Measurements from ENCODE around the gene NOPCHAP1. TPM values are rescaled to one million over a fixed set of nuclear protein-coding genes. Genes with fewer than 3 reads are reported as not detected.

NOPCHAP1 gene
- total RNA-seq, 2 experiments from 2014 or later, result 31.1 to 35.2 TPM

DNA sequence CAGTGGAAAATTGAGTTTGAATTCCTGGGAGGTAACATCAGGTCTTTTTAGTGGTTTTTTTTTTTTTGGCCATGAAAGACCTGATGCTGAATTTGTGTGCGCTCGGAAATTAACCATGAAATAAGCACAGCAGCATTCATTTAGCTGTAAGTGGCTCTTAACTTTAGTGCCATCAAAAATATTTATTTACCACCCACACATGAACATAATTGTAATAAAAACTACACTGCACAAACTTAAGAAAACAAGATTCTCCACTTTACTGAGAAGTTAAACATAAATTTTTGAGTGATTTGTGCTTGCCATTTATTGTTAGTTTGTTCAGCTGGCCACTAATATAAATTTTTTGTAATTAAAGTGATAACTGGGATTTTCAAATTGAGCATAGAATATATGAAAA, 30.4 kb upstream of the NOPCHAP1 start:
- intact Hi-C loops (cut with DNase I, micrococcal nuclease), result loop anchor here (5.0 to 10.0 kb wide), 4 partner anchors 152 to 818 kb away; partner anchors contain the start of genes APPL2 (in 1 of the 2), NFYB (in 1 of the 2) and WASHC4 (in 1 of the 2)
- ATAC-seq, result no peak
- Mint-ChIP-seq H3K27me3 (peaks cover 18% of the 10 kb centered on the region), H3K27ac (no peak overlapping the region), H3K4me3 (no peak overlapping the region), H3K9me3 (ENCODE audit: low read depth) (no peaks in the 10 kb centered on the region), H3K36me3 (ENCODE audit: low read depth) (no peaks in the 10 kb centered on the region), H3K4me1 (peaks cover 27% of the 10 kb centered on the region)
- POLR2A ChIA-PET, result interaction anchor here (1.0 kb wide), 1 partner anchor 25 kb away, joined by 4 read pairs; no protein-coding TSS in a partner anchor
- CTCF ChIA-PET, result interaction anchor here (1.6 kb wide), 1 partner anchor 24 kb away, joined by 5 read pairs; no protein-coding TSS in a partner anchor
- DNase-seq, result no peak

DNA sequence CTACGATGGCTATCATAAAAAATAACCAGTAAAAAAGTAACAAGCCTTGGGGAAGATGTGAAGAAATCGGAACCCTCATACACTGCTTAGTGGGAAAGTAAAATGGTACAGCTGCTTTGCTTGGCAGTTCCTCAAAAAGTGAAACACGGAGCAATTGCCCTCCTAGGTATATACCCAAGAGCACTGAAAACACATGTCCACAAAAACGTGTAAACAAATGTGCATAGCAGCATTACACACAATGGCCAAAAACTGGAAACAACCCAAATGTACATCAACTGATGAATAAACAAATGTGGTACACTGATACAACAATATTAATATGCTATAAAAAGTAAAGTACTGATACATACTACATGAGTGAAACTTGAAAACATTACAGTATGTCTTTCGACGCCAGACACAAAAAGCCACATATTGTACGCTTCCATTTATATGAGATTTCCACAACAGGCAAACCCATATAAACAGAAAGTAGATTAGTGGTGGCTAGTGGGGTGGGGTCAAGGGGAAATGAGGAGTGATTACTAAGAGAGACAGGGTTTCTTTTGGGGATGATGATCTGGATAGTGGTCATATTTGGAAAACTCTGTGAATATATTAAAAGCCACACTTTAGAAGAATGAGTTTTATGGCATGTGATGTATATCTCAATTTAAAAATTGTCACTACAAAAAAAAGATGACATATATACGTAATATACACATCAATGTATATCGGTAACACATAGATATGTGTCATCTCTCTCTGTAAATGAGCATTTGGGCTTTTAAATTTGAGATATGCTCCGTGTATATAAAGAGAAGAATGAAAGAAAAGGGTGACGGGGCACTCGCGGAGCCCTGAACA, 29.0 kb upstream of the NOPCHAP1 start:
- H3K27ac Mint-ChIP-seq, result peak overlapping the region; percentile 30
- ATAC-seq, result peak; percentile 4
- POLR2A ChIA-PET, result interaction anchor here (0.7 to 1.0 kb wide), 2 partner anchors 23 to 27 kb away, joined by 4 to 5 read pairs; no protein-coding TSS in a partner anchor

DNA sequence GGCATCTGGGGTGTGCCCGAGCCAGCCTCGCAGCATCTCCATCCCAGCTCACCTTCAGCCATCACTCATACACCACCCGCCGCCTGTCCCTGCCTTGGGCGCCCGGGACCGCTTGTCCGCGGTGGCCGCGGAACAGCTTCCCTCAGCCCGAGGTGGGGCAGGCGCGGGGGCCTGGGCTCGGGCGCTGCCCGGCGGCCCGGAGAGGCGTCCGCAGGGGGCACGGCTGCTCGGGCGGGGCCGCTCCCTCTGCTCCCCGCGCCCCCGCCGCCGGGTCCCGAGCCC, 28.5 kb upstream of the NOPCHAP1 start:
- intact Hi-C loops (cut with DNase I, micrococcal nuclease), result loop anchor here (1.0 to 10.0 kb wide), 5 partner anchors 27 to 820 kb away; partner anchors contain the start of genes APPL2 (in 1 of the 2), NFYB (in 1 of the 2) and WASHC4 (in 1 of the 2)
- ChIA-PET POLR2A (no interaction called here), CTCF (interaction anchor here (0.6 to 1.1 kb wide), 2 partner anchors 97 to 229 kb away, joined by 3 to 4 read pairs; no protein-coding TSS in a partner anchor)
- Mint-ChIP-seq H3K36me3 (ENCODE audit: low read depth) (no peaks in the 10 kb centered on the region), H3K4me3 (peak overlapping the region; percentile 75), H3K27ac (peak overlapping the region; percentile 30), H3K4me1 (peaks cover 27% of the 10 kb centered on the region), H3K9me3 (ENCODE audit: low read depth) (no peaks in the 10 kb centered on the region), H3K27me3 (peaks cover 20% of the 10 kb centered on the region)
- ATAC-seq, result peak; percentile 34
- DNase-seq, result peak; percentile 61

More for the DNA sequence above, 29.0 kb upstream of the NOPCHAP1 start:
- H3K27me3 Mint-ChIP-seq, result peaks cover 21% of the 10 kb centered on the region
- peak overlapping the region; percentile 75 for H3K4me3 Mint-ChIP-seq
- H3K36me3 Mint-ChIP-seq (ENCODE audit: low read depth), result no peaks in the 10 kb centered on the region
- intact Hi-C loops (cut with DNase I, micrococcal nuclease), result loop anchor here (1.0 to 10.0 kb wide), 5 partner anchors 27 to 820 kb away; partner anchors contain the start of genes APPL2 (in 1 of the 2), NFYB (in 1 of the 2) and WASHC4 (in 1 of the 2)
- CTCF ChIA-PET, result interaction anchor here (0.6 to 1.1 kb wide), 2 partner anchors 97 to 228 kb away, joined by 3 to 4 read pairs; no protein-coding TSS in a partner anchor
- peaks cover 27% of the 10 kb centered on the region for H3K4me1 Mint-ChIP-seq
- no peak for DNase-seq
- no peaks in the 10 kb centered on the region for H3K9me3 Mint-ChIP-seq (ENCODE audit: low read depth)

DNA sequence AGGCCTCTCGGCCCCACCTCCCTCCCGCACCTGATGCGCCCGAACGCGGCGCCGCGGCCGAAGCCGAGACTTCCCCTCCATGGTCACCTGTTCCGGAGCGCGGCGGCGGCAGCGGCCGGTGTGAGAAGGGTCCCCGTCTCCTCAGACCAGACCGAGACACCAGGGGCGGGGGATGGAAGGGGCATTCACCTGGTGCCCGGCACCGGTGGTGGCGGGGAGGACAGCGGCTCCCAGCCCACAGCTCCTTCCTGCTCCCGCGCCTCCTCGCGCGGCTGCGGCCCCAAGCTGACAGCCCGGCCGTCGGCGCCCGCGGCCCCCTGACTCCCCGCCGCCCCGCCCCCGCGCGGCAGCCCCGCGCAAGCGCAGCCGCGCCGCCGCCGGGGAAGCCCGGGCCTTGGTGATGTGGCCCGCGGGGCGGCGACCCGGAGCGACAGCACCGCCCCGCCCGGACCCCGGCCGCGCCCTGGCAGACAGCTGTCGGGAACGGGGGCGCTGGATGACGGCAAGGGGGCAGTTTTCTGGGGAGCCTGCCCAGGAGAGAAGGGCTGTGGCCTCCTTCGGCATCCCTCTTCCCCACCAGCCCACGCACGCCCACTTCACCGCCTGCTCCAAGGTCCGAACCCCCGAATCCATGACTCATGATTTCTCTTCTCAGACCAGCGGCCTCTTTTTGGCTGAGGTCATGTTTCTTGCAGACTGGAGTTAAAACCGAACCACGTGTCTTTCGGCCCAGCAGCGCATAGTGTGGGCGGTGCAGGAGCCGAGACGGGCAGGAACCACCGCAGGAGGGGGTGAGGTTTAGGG, 27.9 kb upstream of the NOPCHAP1 start, which contains the start of gene SLC41A2:
Gene SLC41A2, minus strand, starts transcription at position 290 of the 804 bp plus-strand sequence. CDS start 29,763 bp downstream, outside the sequence.
- ChIA-PET CTCF (interaction anchor here (0.7 to 1.9 kb wide), 8 partner anchors 9 to 538 kb away, joined by 3 to 7 read pairs (median 4); no protein-coding TSS in a partner anchor), POLR2A (no interaction called here)
- DNase-seq, result peak; percentile 90
- no peaks in the 10 kb centered on the region for H3K9me3 Mint-ChIP-seq (ENCODE audit: low read depth)
- H3K27me3 Mint-ChIP-seq, result peaks cover 20% of the 10 kb centered on the region
- H3K36me3 Mint-ChIP-seq (ENCODE audit: low read depth), result no peaks in the 10 kb centered on the region
- peak within 1 kb of the TSS; percentile 82 for H3K4me3 Mint-ChIP-seq
- peak within 1 kb of the TSS; percentile 92 for H3K27ac Mint-ChIP-seq
- ATAC-seq, result peak; percentile 86
- H3K4me1 Mint-ChIP-seq, result peaks cover 27% of the 10 kb centered on the region
- intact Hi-C loops (cut with DNase I, micrococcal nuclease), result loop anchor here (1.0 to 10.0 kb wide), 13 partner anchors 28 to 1117 kb away; partner anchors contain the start of genes CHST11 (in 2 of the 2), NOPCHAP1 (in 2 of the 2), WASHC4 (in 2 of the 2) and APPL2 (in 1 of the 2)

DNA sequence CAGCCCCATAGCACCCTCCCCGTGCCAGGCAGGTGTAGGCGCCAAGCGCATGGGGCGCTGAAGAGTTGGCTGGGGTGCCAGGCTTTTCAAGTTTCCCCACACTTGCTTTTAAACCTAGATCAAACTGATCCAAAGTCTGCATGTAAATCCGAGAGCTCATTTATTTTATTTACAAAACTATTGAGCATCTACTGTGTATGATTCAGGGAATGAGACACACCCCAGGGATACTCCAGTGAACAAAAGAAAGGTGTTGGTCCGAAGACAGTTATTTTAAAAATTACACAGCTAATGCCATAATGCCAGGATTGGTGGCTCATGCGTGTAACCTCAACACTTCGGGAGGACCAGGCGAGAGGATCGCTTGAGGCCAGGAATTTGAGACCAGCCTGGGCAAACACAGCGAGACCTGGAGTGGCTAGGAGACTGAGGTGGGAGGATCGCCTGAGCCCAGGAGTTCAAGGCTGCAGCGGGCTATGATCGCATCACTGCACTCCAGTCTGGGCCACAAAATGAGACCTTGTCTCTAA, 27.2 kb upstream of the NOPCHAP1 start:
- ChIA-PET POLR2A (interaction anchor here (0.6 kb wide), 1 partner anchor 16 kb away, joined by 4 read pairs; no protein-coding TSS in a partner anchor), CTCF (interaction anchor here (0.7 to 1.9 kb wide), 12 partner anchors 8 to 577 kb away, joined by 3 to 7 read pairs (median 4); no protein-coding TSS in a partner anchor)
- intact Hi-C loops (cut with DNase I, micrococcal nuclease), result loop anchor here (1.0 to 10.0 kb wide), 14 partner anchors 27 to 1118 kb away; partner anchors contain the start of genes CHST11 (in 2 of the 2), NOPCHAP1 (in 2 of the 2), WASHC4 (in 2 of the 2) and APPL2 (in 1 of the 2)
- peak overlapping the region; percentile 82 for H3K4me3 Mint-ChIP-seq
- no peaks in the 10 kb centered on the region for H3K9me3 Mint-ChIP-seq (ENCODE audit: low read depth)
- peaks cover 27% of the 10 kb centered on the region for H3K4me1 Mint-ChIP-seq
- peaks cover 27% of the 10 kb centered on the region for H3K27me3 Mint-ChIP-seq
- no peak for ATAC-seq
- H3K36me3 Mint-ChIP-seq (ENCODE audit: low read depth), result no peaks in the 10 kb centered on the region
- peak; percentile 16 for DNase-seq
- H3K27ac Mint-ChIP-seq, result peak overlapping the region; percentile 92

DNA sequence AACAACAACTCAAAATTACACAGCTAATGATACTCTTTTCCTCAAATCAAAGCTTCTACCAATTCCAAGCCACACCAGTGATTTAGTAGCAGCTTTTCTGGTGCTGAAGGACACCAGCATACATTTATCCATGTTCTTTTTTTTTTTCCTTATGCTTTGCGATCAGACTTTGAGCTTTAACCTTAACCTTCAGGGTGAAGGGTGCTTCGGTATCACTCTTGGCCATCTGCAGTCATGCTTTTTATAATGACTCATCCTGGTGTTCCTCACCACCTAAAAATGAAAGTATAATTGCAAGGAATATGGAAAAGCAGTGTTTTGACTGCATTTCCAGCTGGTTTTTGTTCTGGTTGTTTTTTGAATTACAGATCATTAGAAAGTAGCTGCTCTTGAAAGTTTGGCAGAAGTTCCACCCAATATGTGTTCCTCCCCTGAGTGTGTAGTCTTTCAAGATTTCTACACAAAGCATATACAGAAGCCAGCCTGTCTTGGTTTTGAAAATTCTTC, 26.7 kb upstream of the NOPCHAP1 start:
- intact Hi-C loops (cut with DNase I, micrococcal nuclease), result loop anchor here (1.0 to 10.0 kb wide), 9 partner anchors 75 to 822 kb away; partner anchors contain the start of genes CHST11 (in 2 of the 2), APPL2 (in 1 of the 2), NFYB (in 1 of the 2) and WASHC4 (in 1 of the 2)
- Mint-ChIP-seq H3K9me3 (ENCODE audit: low read depth) (no peaks in the 10 kb centered on the region), H3K36me3 (ENCODE audit: low read depth) (no peaks in the 10 kb centered on the region), H3K4me1 (peaks cover 27% of the 10 kb centered on the region), H3K4me3 (peak overlapping the region; percentile 82), H3K27me3 (peaks cover 27% of the 10 kb centered on the region), H3K27ac (peak overlapping the region; percentile 92)
- POLR2A ChIA-PET, result interaction anchor here (0.6 kb wide), 1 partner anchor 15 kb away, joined by 4 read pairs; no protein-coding TSS in a partner anchor
- ATAC-seq (no peak), DNase-seq (no peak)
- CTCF ChIA-PET, result interaction anchor here (0.5 to 1.9 kb wide), 14 partner anchors 8 to 942 kb away, joined by 3 to 7 read pairs (median 4); no protein-coding TSS in a partner anchor

DNA sequence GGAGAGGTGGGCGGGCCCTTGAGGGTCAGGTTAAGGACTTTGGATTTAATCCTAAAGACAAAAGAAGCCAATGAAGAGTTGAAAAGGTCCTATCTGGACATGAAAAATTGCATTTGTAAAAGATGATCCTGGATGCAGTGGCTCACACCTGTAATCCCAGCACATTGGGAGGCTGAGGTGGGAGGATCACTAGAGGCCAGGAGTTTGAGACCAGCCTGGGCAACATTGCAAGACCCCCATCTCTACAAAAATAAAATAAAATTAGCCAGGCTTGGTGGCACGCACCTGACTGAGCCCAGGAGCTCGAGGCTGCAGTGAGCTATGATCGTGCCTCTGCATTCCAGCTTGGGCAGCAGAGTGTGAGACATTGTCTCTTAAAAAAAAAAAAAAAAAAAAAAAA, 25.7 kb upstream of the NOPCHAP1 start:
- ChIA-PET CTCF (interaction anchor here (0.6 to 1.3 kb wide), 3 partner anchors 93 to 579 kb away, joined by 3 to 4 read pairs (median 4); no protein-coding TSS in a partner anchor), POLR2A (no interaction called here)
- H3K4me1 Mint-ChIP-seq, result peaks cover 27% of the 10 kb centered on the region
- H3K27ac Mint-ChIP-seq, result no peak overlapping the region
- no peak for ATAC-seq
- DNase-seq, result no peak
- H3K27me3 Mint-ChIP-seq, result peaks cover 27% of the 10 kb centered on the region
- H3K36me3 Mint-ChIP-seq (ENCODE audit: low read depth), result no peaks in the 10 kb centered on the region
- intact Hi-C loops (cut with DNase I, micrococcal nuclease), result no loop called here
- H3K9me3 Mint-ChIP-seq (ENCODE audit: low read depth), result no peaks in the 10 kb centered on the region
- no peak overlapping the region for H3K4me3 Mint-ChIP-seq

DNA sequence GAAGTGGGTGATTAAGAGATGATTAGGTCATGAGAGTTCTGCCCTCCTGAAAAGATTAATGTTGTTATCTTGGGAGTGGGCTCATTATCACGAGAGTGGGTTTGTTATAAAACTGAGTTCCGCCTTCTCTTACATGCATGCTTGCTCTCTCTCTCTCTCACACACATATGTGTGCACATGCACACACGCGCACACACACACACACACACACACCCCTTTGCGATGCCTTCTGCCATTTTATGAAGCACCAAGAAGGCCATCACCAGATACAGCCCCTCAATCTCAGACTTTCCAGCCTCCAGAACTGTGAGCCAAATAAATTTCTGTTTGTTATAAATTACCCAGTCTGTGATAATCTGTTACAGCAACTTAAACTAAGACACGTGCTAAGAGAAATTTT, 22.4 kb upstream of the NOPCHAP1 start:
- Mint-ChIP-seq H3K4me3 (no peak overlapping the region), H3K36me3 (ENCODE audit: low read depth) (no peaks in the 10 kb centered on the region), H3K9me3 (ENCODE audit: low read depth) (no peaks in the 10 kb centered on the region), H3K27ac (no peak overlapping the region), H3K4me1 (peaks cover 14% of the 10 kb centered on the region), H3K27me3 (peaks cover 20% of the 10 kb centered on the region)
- CTCF ChIA-PET, result no interaction called here
- no peak for ATAC-seq
- POLR2A ChIA-PET, result no interaction called here
- DNase-seq, result no peak
- intact Hi-C loops (cut with DNase I, micrococcal nuclease), result no loop called here

DNA sequence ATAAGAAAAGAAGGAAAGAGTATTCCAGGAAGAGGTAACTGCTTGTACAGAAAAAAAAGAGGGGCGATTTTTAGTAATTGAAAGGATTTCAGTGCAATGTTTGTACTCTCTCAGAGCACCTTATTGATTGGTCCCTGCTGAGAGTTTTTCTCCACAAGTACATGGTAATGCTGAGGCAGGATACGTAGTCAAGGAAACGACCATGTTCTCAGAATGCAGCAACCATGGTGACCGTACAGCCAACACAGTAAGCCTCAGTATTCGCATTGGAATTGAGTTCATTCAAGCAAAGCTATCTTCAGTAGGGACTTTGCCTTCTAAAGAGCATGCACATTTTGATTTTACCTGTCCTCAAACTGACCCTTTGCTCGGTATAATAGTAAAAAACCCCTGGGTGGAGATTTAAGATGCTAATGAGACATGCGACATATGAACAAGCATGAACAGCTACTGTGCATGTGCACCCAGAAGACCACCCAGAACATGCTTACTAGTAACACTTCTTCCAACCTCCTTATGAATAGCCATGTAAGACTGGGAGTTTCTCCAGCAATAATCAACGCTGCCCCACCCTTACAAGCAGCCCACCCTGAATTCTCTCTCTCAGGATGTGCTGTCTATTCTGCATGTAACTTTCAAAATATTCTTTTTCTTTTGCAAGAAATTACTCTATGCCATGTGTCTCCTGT, 21.8 kb upstream of the NOPCHAP1 start:
- Mint-ChIP-seq H3K27ac (no peak overlapping the region), H3K27me3 (peaks cover 20% of the 10 kb centered on the region), H3K36me3 (ENCODE audit: low read depth) (no peaks in the 10 kb centered on the region), H3K4me1 (peaks cover 9% of the 10 kb centered on the region), H3K4me3 (no peak overlapping the region), H3K9me3 (ENCODE audit: low read depth) (no peaks in the 10 kb centered on the region)
- DNase-seq (no peak), ATAC-seq (no peak)
- POLR2A ChIA-PET, result no interaction called here
- CTCF ChIA-PET, result no interaction called here
- intact Hi-C loops (cut with DNase I, micrococcal nuclease), result no loop called here

DNA sequence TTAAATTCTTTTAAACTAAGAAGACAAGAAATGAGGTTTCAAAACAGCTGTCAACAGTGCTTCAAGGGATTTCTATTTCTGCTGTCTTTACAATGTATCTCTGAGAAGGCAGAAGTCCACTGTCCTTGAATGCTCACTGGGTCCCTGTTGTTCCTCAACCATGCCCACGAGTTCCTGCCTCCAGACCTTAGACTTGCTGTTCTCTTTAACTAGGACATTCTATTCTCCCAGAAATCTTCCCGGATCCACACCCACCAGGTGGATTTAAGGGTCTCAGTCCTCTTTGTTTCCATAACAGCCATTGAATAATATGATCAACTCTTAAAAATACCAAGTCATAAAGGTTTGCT, 21.3 kb upstream of the NOPCHAP1 start:
- Mint-ChIP-seq H3K4me1 (peaks cover 4% of the 10 kb centered on the region), H3K9me3 (ENCODE audit: low read depth) (no peaks in the 10 kb centered on the region), H3K27ac (no peak overlapping the region), H3K27me3 (peaks cover 20% of the 10 kb centered on the region), H3K4me3 (no peak overlapping the region), H3K36me3 (ENCODE audit: low read depth) (no peaks in the 10 kb centered on the region)
- DNase-seq, result no peak
- ChIA-PET CTCF (interaction anchor here (0.7 kb wide), 1 partner anchor 99 kb away, joined by 3 read pairs; no protein-coding TSS in a partner anchor), POLR2A (no interaction called here)
- ATAC-seq, result no peak
- intact Hi-C loops (cut with DNase I, micrococcal nuclease), result no loop called here
